BJ (cell line): ENCODE measurements around the gene CEP112. TPM values are rescaled to one million over a fixed set of nuclear protein-coding genes. Genes with fewer than 3 reads are reported as not detected.
"Not testable (repeated sequence)": the region's sequence is repeated elsewhere in the genome, so short reads cannot be mapped to it uniquely, and the experiment has no call there.

Experiments used
- CTCF ChIA-PET: fragments of 350-600 bp; formaldehyde crosslinking; extraction: SDS; loops from one replicate; lab custom pipeline; 2021; ENCODE audit warnings: antibody characterized with exemption, inconsistent platforms; lab: Yijun Ruan, JAX
- POLR2A ChIA-PET: fragments of 300-600 bp; sonication (Branson Sonifier 250); formaldehyde crosslinking; extraction: SDS; loops from one replicate; lab custom pipeline; 2021; ENCODE audit warnings: antibody characterized with exemption; lab: Charles Lee
- DNase-seq: peaks from one replicate; pipeline ENCODE4 v3.0.0-alpha.2; 2011; ENCODE audit warnings: low read depth
- H3K27me3 ChIP-seq: 2 replicates; pipeline ENCODE4 v1.6.0; 2011; ENCODE audit warnings: low read length; ENCODE audit not compliant: control insufficient read depth, insufficient read depth
- H3K36me3 ChIP-seq: 2 replicates; pipeline ENCODE4 v1.5.1; 2011; ENCODE audit warnings: low read length; ENCODE audit not compliant: control insufficient read depth, insufficient read depth
- H3K4me3 ChIP-seq: 2 replicates; pipeline ENCODE4 v1.5.1; 2011; ENCODE audit warnings: low read depth, mild to moderate bottlenecking, control low read depth, low read length
- CTCF ChIP-seq: IDR thresholded peaks from 2 replicates; pipeline ENCODE4 v1.5.1; 2011; ENCODE audit warnings: low read depth, mild to moderate bottlenecking, control low read depth, inconsistent platforms, low read length, moderate library complexity; ENCODE audit not compliant: insufficient read depth
- polyA plus RNA-seq: library from polyadenylated mRNA; depleted of rRNA; stranded (reverse); fragments of >200 nt; gene quantifications from 2 replicates; pipeline ENCODE4 v1.2.3, GENCODE V29; 2011

The CEP112 gene
- polyA plus RNA-seq, 1 experiment: 3.3 TPM

- TF ChIP-seq CTCF: no peak
- Histone ChIP-seq H3K4me3 (no peak overlapping the region), H3K36me3 (no peaks in the 10 kb centered on the region), H3K27me3 (no peaks in the 10 kb centered on the region)
- POLR2A ChIA-PET: no interaction called here
- CTCF ChIA-PET: no interaction called here
- no peak for DNase-seq
Measured at GRCh38 chr17:65841089-65841488, 350.8 kb downstream of the CEP112 start.

- POLR2A ChIA-PET, CTCF ChIA-PET, H3K27me3 ChIP-seq, H3K36me3 ChIP-seq, DNase-seq, H3K4me3 ChIP-seq: not testable (repeated sequence)
Measured at GRCh38 chr17:65837232-65837631, 354.7 kb downstream of the CEP112 start.

GRCh38 chr17:65833214-65833613 lies 358.7 kb downstream of the CEP112 start:
- Histone ChIP-seq H3K36me3 (no peaks in the 10 kb centered on the region), H3K4me3 (no peak overlapping the region), H3K27me3 (no peaks in the 10 kb centered on the region)
- CTCF ChIA-PET: no interaction called here
- no peak for DNase-seq
- no peak for TF ChIP-seq CTCF
- POLR2A ChIA-PET: no interaction called here

GRCh38 chr17:65830356-65830755 lies 361.6 kb downstream of the CEP112 start:
- POLR2A ChIA-PET: no interaction called here
- TF ChIP-seq CTCF: no peak

GRCh38 chr17:65826577-65826976 lies 365.4 kb downstream of the CEP112 start:
- POLR2A ChIA-PET, CTCF ChIA-PET, H3K36me3 ChIP-seq, H3K4me3 ChIP-seq, H3K27me3 ChIP-seq, DNase-seq: not testable (repeated sequence)

More at GRCh38 chr17:65830356-65830755, 361.6 kb downstream of the CEP112 start:
- H3K27me3 ChIP-seq: no peaks in the 10 kb centered on the region
- no peak for DNase-seq
- H3K4me3 ChIP-seq: no peak overlapping the region
- H3K36me3 ChIP-seq: no peaks in the 10 kb centered on the region
- CTCF ChIA-PET: no interaction called here

GRCh38 chr17:65824901-65825300 lies 367.0 kb downstream of the CEP112 start:
- DNase-seq: no peak
- H3K36me3 ChIP-seq: no peaks in the 10 kb centered on the region
- H3K27me3 ChIP-seq: no peaks in the 10 kb centered on the region
- no peak overlapping the region for H3K4me3 ChIP-seq
- ChIA-PET CTCF (no interaction called here), POLR2A (no interaction called here)
- TF ChIP-seq CTCF: no peak
